Measurements from ENCODE around the gene AK5.
"Not testable (repeated sequence)": the region's sequence is repeated elsewhere in the genome, so short reads cannot be mapped to it uniquely, and the experiment has no call there.

Gene AK5

DNA sequence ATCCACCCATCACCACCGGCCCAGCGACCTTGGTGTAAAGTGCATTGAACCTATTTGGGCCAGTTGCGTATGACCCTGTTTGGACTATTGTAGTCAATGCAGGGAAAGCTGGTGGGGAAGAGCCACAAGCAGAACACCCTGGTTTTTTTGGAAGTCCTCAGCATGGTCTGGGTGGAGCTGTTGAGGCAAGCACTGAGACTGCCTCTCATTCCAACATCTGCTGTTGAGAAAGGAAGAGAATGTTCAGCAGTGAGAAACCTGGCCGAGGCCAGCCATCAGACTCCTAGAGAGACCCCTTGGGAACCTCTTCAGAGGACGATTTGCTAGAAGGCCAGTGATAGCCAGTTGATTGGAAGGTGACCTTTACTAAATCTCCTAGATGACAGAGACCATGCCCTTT lies 217.6 kb downstream of the AK5 start:
- DNase-seq (ENCODE audit: low read depth), result no peak

DNA sequence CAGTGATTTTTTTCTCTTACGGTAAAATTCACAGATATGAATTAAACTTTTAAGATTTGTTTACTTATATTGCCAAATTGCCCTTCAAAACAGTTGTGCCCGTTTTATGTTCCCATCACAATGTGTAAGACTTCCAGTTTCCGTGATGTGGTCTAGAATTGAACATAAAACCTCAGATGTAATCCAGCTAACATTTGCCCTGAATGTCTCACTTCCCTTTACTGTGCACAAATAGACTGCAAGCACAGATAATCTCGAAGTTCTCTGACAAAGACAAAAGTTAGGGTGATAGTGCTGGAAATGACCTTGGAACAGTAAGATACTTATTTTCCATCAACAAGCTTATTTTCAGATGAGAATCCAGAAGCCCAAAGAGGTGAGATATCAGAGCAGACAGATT lies 223.2 kb downstream of the AK5 start:
- peak; percentile 40 for DNase-seq (ENCODE audit: low read depth)

GRCh38 chr1:77506771-77507170 lies 225.0 kb downstream of the AK5 start:
- no peak for DNase-seq (ENCODE audit: low read depth)

DNA sequence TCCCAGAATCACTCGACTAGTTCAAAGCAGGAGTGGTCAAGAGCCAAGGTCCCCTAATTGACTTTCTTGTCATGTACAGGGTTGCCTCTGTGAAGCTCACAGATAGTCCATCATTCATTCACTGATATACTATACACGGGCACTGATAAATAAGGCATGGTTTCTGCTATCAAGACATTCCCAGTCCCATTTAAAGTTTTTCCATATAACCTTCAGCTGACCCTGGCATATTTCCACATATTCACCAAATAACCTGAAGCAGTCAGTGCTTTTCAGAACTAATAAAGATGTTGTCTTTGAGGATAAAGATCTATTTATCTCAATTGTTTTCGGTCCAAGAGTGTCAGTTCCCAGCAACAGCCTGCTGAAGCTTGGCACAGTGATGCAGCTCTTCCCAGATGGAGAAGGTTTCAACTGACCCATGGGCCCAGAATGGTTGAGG lies 227.3 kb downstream of the AK5 start:
- DNase-seq (ENCODE audit: low read depth), result no peak

DNA sequence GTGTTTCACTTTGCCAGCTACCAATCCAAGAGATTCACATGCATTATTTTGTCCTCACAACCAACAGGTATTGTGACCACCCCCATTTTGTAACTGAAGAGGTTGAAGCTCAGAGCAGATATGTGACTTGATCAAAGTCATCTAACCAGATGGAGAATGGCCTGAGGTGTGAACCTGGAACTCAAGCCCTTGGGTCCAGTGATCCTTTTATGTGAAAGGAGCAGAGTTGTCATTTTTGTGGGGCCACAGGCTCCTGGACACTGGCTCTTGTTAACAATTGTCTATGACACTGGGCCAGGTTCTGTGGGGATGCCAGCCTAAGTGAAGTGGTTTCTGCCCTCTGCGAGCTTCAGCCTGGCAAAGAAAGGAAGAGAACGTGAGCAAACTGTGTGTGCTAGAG lies 228.1 kb downstream of the AK5 start:
- DNase-seq (ENCODE audit: low read depth), result no peak

GRCh38 chr1:77511440-77511840 lies 229.6 kb downstream of the AK5 start:
- peak; percentile 85 for DNase-seq (ENCODE audit: low read depth)

DNA sequence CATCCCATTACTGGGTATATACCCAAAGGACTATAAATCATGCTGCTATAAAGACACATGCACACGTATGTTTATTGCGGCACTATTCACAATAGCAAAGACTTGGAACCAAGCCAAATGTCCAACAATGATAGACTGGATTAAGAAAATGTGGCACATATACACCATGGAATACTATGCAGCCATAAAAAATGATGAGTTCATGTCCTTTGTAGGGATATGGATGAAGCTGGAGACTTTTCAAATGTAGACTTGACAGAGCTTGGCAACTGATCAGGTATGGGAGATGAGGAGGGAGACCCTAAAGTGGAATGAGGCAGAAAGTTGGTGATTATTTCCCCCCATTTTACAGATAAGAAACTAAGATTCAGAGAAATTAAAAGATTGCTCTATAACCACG lies 230.8 kb downstream of the AK5 start:
- not testable (repeated sequence) for DNase-seq (ENCODE audit: low read depth)

DNA sequence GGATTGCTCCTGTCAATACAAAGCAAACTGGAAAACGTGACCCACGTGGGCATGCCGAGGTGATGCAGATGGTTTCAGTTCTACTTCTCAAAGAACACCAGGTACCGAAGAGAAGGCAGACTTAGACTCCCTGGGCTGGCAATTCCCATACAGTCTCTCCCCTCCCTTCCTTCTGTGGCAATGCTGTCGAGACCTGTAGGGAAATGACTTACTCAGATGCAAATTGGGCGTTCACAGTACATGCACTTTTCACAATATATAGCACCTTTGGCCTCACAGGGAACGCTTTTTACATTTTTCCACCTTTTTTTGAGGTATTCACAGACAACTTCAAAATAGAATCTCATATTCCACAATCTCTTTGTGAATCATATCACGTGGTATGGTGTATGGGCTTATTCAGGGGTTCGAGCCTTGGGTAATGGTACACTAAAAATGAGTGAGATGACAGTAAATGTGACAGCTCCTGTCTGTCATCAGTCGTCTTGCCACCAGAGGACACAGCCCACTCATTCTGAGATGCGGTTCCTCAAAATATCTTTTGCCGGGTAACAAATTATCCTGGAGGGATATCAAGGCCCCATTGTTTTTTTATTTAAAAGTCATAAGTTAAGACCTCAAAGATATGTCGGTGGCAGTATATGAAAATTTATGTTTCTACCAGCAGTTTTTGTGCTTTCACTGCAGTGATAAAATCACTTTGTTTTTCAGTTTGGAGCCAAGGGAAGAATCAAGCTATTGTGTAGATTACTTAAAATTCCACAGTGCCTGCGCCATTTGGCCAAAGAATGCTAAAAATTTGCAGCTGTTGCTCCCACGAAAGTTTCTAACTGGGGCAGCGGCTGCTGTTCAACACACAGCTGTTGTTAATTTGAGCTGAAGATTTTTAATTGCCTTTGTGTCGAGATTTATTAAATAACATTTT lies 232.3 kb downstream of the AK5 start:
- DNase-seq (ENCODE audit: low read depth), result peak; percentile 84

GRCh38 chr1:77514921-77515776 lies 233.3 kb downstream of the AK5 start:
- DNase-seq (ENCODE audit: low read depth), result peak; percentile 32

DNA sequence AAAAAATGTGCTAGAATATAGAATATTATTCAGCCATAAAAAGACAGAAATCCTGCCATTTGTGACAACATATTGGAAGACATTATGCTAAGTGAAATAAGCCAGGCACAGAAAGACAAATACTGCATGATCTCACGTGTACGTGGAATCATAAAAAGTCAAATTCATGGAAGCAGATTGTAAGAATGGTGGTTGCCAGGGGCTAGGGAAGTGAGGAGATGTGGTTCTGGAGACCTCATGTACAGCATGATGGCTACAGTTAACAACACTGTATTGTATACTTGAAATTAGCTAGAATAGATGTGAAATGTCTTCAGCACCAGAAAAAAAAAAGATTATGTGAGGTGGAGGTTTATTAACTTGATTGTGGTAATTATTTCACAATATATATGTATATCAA lies 234.3 kb downstream of the AK5 start:
- no peak for DNase-seq (ENCODE audit: low read depth)

- DNase-seq (ENCODE audit: low read depth), result no peak
Observed at GRCh38 chr1:77524038-77524437, 242.2 kb downstream of the AK5 start.

DNA sequence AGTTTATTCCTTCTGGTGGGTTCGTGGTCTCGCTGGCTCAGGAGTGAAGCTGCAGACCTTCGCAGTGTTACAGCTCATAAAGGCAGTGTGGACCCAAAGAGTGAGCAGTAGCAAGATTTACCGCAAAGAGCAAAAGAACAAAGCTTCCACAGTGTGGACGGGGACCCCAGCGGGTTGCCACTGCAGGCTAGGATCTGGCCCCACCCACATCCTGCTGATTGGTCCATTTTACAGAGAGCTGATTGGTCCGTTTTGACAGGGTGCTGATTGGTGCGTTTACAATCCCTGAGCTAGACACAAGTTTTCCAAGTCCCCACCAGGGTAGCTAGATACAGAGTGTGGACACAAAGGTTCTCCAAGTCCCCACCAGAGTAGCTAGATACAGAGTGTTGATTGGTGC lies 249.3 kb downstream of the AK5 start:
- not testable (repeated sequence) for DNase-seq (ENCODE audit: low read depth)

DNA sequence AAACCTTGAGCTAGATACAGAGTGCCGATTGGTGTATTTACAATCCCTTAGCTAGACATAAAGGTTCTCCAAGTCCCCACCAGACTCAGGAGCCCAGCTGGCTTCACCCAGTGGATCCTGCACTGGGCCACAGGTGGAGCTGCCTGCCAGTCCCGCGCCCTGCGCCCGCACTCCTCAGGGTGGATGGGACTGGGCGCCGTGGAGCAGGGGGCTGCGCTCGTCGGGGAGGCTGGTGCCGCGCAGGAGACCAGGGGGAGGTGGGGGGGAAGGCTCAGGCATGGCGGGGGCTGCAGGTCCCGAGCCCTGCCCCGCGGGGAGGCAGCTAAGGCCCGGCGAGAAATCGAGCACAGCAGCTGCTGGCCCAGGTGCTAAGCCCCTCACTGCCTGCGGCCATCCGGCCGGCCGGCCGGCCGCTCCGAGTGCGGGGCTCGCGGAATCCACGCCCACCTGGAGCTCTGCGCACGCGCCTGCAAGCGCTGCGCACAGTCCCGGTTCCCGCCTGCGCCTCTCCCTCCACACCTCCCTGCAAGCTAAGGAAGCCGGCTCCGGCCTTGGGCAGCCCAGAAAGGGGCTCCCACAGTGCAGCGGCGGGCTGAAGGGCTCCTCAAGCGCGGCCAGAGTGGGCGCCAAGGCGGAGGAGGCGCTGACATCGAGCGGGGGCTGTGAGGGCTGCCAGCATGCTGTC lies 249.9 kb downstream of the AK5 start:
- not testable (repeated sequence) for DNase-seq (ENCODE audit: low read depth)

- no peak for DNase-seq (ENCODE audit: low read depth)
Observed at GRCh38 chr1:77532641-77533040, 250.8 kb downstream of the AK5 start.

DNA sequence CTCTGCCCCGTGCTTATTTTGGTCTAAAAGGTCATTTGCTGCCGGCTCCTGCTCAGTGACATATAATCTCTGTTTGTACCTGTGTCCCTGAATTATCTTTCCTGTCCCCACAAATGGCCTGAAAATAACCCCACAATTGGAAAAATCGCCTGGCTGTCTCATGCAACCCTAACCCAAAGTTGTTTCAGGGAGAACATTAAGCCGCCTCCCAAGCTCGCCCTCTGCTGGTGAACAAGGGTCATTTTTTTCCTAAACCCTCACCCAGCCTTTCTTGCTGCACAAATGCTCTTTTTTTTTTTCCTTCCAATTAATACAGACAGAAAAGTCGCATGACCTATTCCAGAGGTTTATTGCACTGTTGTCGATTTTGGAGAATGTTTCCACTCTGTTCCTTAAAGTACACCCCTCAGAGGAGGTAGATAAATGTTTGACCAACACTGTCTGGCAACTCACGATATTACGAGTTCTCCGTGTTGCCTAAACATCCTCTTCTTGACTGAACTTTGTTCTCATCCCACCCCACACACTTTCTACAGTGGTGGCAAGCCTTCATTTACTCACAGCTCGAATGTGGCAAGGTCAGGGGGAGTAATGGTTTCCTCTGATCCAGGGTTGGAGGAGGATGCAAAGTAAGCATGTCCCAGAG lies 252.0 kb downstream of the AK5 start:
- peak; percentile 67 for DNase-seq (ENCODE audit: low read depth)

DNA sequence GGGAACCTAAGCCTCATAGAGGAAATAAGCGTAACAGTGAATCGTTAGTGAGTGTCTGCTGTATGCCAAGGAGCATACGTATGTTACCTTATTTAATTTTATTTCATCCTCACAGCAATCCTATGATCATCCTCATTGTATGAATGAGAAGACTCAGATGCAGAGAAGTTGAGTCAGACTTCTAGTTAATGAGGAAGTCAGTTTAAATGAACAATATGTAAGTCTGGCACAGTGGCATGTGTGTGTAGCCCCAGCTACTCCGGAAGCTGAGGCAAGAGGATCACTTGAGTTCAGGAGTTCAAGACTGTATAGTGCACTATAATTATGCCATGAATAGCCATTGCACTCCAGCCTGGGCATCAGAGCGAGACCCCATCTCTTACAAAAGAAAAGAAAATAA lies 252.6 kb downstream of the AK5 start:
- DNase-seq (ENCODE audit: low read depth), result no peak

GRCh38 chr1:77536813-77537212 lies 255.0 kb downstream of the AK5 start:
- DNase-seq (ENCODE audit: low read depth), result peak; percentile 99

DNA sequence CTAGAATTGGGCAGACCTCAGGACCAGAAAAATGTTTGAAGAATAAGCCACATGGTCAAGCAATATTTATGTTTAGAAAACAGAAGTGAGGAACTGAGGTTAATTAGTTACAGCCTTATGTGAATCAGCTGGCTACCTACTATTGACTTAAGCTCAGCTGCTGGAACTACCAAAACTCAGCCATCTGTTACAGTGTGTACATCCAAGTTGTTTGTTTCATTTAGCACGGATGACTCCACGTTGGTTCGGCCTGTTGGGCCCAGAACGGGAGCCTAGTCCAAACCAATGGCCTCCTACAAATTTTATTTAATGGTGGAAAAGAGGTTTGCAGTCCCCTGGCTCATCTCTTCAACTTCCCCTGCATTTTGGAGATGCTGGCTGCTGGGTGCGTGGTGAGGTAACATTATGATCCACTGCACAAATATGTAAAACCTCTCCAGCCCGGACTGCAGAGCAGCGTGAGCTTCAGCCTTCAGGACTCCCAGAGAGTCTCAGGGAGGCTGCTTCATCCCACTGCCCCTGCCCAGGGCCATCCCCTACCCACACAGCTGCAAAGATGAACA lies 257.2 kb downstream of the AK5 start:
- DNase-seq (ENCODE audit: low read depth), result peak; percentile 85

GRCh38 chr1:77539519-77540142 lies 257.8 kb downstream of the AK5 start:
- peak; percentile 87 for DNase-seq (ENCODE audit: low read depth)

GRCh38 chr1:77540501-77541161 lies 258.8 kb downstream of the AK5 start:
- peak; percentile 31 for DNase-seq (ENCODE audit: low read depth)

All from HS-5 (cell line).